Hematopoietic multipotent progenitor cell (in vitro differentiated cells): Measurements from ENCODE around the gene STK10. TPM values are rescaled to one million over a fixed set of nuclear protein-coding genes. Genes with fewer than 3 reads are reported as not detected.

Experiments used
- DNase-seq, 3 donors: peaks; one replicate each; pipeline ENCODE4 v3.0.0-alpha.2; 2011 to 2015; ENCODE audit warnings: low read depth in 2 of 3, low spot score in 2 of 3
- total RNA-seq: library from RNA; depleted of rRNA; stranded (reverse); fragments of >200 nt; gene quantifications from one replicate; pipeline ENCODE4 v1.2.3, GENCODE V29; 2012

STK10 gene
- total RNA-seq, 1 donor = 85.1 TPM

DNA sequence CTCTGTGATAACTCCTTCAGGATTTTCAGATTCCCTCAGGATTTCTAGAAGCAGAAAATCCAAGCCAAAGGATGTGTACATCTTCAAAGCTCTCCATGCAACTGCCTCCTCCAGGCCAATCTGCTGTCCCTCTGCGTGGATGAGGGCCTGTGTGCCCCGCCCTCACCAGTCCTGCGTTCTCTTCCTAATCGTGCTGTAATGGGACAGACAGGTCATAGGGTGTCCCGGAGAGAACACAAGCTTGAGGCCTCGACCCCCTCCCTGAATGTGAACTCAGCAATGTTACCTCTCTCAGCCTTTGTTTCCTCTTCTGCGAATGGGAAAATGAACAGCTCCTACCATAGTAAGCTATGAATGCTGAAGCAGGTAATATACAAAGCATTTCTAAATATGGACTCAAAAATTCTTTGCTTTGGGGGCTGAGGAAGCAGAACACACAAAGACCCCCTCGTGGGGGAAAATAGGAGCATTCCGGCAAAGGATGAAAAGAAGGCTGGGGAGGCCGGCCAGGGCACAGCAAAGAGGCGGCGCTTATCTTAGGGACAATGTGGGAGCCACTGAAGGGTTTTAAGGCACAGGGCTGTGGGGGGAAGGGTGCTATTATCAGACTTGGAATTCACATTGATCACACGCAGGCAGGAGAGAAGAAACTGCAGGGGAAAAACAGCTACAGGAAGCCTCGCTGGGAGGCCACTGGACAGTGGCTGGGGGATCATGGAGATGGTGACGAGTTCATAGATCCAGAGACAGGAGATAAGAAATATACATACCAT is 124.4 kb downstream of the STK10 start:
- DNase-seq = no peak

DNA sequence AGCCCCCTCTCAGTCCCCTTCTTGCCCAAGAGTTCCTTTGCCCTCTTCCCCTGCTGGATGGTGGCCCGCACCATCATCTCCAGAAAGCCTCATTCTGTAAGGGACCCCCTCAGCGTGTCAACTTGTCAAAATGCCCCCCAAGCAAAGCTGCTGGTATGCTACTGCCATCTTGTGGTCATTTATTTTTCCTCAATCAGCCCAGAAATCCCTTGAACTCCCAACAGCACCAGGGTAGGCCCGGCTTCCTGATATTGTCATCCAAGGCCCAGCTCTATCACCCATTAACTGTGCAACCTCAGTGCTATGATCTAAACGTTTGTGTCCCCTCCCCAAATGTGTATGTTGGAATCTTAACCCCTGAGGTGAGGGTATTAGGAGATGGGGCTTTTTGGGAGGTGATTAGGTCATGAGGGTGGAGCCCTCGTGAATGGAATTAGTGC is 128.3 kb downstream of the STK10 start:
- peak in 1 of 3 donors; percentile 37 for DNase-seq

DNA sequence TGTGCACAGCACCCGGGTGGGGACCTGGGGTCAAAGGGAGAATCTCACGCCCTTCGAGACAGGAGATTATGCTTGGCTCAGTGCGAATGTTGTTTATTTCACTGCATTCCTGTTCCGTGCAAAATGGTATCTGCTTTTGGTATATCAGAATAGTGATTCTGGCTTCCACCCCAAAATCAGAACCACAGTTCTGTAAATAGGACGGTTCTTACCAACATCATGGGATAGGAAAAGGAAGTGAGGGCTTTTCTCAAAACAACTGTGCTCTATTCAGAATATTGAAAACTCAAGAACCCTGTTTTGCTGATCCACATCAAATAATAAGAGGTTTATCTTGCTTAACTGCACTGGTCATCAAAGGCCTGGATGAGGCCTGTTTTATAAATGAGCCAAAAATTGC is 129.9 kb downstream of the STK10 start:
- DNase-seq = no peak

DNA sequence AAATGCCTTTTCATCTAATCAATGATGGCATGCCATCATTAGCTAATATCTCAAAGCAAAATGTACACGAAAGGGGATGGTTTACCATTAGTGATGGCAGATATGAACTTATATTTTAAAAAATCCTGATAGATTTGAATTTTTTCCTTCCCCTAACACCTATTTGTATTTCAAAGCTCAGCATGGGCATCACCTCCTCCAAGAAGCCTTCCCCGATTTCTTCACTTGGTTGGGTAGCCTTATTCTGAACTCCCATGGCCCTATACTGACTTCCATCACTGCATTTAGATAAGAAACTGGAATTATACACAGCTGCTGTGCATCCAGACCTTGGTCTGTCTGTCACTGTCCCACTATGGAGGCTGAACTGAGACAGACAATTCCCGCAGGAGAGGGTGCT is 132.0 kb downstream of the STK10 start:
- DNase-seq = no peak

DNA sequence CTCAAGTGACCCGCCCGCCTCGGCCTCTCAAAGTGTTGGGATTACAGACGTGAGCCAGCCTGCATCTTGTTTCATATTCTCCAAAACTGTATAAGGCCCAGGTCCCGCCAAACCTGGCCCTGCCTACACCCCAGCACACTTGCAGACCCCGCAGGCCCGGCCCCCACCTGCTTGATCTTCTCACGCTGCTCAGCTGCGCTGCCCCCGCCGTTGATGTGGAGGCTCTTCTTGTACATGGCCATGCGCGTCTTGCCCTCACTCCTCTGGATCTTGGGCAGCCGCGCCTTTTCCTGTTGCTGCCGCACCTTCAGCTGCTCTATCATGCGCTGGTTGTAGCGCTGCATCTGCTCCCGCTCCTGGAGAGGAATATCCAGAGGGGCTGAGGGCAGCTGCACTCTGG is 132.6 kb downstream of the STK10 start:
- no peak for DNase-seq

DNA sequence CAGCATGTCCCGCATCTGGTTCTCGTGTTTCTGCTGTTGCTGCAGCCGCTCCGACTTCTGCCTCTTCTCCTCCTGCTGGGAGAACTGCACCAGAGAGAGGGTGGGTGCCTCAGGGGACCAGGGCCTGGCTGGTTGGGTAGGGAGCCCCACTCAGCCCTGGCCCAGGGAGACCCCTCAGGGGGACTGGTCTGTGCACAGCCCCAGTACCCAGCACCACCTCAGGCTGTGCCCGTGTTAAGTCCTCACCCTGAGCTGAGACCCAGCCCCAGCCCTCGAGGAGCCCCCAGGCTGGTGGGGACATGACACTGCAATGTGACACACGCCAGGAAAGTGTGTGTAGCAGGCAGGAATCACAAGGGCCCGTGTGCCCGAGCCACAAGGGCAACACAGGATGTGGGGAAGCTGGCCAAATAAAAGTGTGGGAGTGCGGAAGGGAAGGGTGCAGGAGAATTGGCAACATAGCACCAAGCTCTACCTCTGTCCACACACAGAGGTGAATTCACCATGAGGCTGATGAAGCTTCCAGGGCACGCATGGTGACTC is 133.3 kb downstream of the STK10 start:
- DNase-seq = no peak

DNA sequence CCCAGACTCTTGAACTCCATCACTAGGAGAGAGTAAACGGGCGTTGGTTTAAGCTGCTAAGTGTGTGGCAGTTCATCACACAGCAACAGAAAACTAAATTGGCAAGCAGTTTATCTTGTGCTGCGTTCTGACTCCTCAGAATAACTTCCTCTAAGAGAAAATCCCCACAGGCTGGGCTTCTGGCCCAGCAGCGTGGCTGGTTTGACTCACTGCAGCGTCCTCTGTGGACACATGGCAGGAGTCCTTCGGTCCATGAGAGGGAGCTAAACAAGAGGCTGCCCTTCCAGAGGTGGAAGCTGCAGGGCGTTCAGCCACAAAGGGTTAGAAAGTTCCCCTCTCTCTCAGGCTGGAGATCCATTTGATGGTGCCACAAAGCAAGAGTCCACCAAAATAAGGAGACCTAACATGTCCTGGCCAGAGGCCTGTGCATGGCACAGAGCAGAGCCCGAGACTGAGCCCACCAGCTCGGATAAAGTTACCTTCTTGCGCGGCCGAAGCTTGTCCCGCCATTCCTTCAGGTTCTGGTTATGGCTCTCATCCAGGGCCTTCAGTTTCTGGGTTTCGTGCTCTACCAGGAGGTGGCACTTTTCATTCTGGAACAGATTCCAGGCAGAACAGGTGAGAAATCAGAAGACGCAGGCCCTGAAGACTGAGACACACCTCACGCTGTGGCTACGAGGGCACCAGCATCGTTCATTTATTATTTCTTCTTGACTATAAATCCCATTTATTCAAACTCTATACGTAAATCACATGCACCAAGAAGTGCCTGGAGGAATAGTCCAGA is 135.4 kb downstream of the STK10 start:
- DNase-seq = no peak

DNA sequence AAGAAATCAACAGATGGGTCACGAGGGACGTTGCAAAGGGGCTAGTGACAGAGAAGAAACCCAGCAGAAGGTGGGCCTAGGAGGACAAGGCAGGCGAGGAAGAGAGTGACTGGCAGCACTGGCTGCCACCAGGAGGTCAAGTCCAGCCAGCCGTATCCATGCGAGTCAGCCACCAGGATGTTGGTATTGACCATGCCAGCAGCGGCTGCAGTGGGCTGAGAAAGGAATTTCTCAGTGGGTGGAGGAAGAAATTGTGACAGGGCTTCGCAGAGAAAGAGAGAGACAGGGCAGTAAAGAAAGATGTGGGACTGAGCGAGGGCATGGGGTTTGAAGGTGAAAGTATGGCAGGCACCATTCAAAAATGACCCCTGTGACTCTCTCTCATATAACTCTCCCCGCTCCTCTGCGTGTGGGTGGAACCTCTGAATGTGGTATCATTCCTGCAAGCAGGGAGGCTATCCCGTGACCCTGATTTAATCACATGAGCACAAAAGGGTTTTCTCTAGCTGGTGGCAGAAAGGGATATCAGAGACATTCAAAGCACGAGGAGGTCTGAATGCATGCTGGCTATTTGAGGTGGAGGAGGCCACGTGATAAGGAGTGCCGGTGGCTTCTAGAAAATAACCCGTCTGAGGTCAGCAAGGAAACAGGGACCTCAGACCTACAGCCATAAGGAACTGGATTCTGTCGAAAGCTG is 136.2 kb downstream of the STK10 start:
- no peak for DNase-seq

DNA sequence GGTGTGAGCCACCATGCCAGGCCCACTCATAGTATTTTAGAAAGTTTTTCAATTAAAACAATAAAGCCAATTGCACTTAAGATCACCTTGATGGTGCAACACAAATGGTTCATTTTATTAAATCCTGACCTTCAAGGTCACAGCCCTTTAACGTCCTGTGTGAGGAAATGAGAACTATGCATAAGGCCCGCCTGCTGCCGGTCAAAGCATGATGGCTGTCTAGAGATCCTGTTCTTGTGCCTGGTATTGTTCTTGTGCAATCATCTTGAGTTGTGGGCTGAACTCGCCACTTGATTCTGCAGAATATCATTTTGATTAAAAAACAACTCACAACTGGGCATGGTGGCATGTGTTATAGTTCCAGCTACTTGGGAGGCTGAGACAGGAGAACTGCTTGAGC is 137.9 kb downstream of the STK10 start:
- no peak for DNase-seq

DNA sequence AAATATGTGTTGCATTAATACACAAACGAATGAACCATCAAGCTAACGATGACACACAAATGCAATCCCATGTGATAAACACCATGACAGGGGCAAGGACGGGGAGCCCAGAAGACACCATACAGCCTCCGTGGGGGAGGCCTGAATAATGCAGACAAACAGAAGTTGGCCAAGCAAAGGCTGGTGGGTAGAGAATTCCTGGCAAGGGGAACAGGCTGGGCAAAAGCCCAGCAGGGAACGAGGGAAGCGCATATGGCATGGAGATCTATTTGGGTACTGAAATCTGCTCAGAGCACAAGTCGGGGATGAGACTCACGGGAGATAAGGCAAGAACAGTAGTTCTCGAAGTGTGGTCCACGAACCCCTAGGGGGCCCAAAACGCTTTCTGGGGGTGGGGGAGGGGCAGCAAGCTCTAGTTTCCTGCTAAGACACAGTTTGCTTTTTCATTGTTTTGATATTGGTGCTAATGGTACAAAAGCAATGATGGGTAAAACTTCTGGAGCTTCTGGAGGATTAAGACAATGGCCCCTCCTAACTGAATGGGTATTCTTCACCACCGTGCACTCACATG is 138.7 kb downstream of the STK10 start:
- peak in 2 of 3 donors; percentile 9 to 16 for DNase-seq

DNA sequence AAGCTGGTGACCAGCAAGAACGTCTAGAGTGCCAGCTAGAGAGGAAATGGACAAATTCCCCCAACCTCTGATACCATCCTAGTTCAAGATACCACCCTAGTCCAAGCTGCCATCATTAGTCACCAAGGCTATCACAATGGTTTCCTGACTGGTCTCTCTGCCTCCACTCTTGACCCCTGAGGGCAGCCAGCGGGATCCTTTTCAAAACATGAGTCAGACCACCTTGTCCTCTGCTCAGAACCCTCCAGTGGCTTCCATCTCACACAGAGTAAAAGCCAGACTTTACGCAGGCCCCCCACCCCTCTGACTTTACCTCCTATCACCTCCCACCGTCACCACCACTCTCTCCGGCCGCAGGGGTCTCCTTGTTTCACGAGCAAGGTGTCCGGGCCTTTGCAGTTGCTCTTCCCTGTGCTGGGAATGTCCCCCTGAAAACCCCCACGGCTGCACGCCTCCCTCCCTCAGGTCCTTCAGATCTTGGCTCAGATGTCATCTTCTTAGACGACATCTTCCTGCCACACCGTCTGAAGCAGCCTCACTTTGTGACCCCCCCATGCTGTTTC is 139.4 kb downstream of the STK10 start:
- DNase-seq = no peak

DNA sequence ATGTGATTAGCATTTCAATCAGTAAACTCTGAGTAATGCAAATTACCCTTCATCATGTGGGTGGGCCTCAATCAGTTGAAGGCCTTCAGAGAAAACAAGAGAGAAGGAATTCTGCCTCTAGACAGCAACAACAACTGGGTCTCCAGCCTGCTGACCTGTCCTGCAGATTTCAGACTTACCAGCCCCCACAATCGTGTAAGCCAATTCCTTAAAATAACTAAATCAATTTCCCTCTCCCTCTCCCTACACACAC is 139.9 kb downstream of the STK10 start:
- DNase-seq = no peak

DNA sequence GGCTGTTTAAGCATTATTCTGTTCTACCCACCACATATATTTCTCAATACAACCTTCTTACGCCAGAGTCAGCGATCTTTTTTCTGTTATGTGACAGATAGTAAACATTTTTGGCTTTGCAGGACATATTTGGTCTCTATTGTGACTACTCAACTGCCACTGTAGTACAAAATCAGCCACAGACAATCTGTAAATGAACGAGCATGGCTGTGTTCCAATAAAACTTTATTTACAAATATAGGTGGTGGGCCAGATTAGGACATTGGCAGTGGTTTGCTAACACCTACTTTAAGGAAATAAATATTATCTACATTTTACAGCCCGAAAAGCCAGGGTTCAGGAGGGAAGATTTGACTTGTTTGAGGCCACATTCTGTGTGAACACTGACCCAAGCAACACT is 141.4 kb downstream of the STK10 start:
- no peak for DNase-seq

DNA sequence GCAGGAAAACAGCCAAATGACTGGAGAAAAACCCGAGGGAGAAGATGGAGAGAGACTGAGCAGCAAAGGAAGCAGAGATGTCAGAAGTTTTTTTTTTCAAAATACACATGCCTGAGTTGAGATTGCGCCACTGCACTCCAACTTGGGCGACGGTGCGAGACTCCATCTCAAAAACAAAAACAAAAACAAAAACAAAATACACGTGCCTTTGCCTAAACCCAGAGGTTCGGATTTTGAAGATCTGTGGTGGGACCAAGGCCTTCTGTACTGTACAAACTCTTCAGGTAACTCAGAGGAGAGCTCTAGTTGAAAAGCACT is 142.8 kb downstream of the STK10 start:
- DNase-seq = no peak

DNA sequence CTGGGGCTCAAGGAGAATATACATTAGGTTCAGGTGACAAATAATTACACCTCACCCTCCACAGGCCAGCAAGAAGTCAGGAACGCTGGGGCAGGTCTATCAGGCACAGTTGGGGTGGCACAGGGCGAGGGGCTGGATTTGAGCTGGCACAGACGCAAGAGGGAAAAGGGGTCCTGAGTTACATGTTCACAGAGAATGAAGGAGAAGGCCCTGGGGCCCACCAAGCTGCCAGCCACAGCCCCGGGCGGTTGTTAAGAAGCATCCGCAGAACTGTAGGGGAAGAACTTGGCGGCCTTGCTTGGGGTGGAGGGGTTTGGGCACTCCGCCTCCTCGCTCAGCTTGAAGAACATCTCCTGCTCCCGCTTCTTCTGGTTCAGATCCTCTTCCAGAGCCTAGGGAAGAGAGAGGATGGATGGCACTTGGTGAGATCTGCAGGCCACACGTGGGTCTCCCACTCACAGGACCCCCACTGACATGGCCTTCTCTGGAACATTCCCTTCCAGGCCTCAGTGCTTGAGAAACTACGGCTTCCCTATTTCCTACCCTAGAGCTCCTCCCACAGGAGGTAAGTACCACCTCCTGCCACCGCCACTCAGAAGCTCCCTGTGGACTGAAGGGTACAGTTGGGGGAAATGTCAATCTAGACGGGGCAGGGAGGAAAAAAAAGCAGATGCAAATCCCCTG is 143.3 kb downstream of the STK10 start:
- peak in 1 of 3 donors; percentile 10 for DNase-seq

DNA sequence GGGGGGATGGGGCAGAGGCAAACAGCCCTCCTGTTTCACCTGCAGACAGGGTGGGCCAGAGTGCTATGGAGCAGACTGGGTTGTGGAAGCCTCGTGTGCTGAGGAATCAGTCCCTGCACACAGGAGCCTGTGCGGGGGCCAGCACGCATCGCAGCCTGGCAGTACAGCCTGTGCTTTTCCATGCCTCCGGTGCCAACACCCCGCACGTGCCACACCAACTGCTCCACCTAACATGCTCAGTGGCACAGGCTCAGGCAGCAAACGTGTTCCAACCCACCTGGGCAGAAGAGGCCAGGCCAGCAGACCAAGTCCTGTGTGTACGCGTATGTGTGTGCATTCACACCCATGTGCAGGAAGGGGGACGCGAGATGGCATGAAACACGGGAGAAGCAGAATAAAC is 144.2 kb downstream of the STK10 start:
- no peak for DNase-seq

DNA sequence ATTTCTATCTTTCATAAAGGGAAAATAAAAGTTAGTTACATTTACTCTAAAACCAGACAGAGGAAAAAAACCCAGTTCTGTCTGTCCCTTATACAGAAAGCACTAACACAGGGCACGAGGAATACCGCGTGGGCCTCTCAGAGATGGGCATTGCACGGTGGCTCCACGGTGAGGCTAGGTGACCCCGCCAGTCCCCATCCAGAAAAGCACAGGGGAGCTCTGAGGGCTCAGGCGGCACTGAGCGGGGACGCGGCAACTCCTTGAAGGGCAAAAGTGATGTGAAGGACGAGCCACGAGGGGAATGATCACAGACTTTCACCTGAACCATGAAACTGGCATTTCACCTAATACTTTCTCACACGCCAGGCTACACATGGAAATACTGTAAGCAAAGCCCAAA is 145.8 kb downstream of the STK10 start:
- no peak for DNase-seq

DNA sequence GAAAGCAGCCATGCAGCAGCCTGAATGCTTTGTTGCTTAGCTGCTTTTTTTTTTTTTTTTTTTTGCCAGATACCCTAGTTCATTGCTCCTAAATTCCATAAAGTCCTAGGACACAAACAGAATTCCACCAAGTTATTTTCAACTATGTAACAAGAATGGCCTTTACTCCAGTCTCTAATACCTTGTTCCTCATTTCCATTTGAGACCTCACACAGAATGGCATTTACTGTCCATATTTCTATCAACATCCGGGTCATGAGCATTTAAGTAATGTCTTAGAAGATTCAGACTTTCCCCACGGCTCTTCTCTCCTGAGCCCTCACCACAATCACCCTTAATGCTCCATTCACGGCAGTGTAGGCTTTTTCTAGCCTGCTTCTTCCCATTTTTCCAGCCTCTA is 149.9 kb downstream of the STK10 start:
- DNase-seq = no peak

DNA sequence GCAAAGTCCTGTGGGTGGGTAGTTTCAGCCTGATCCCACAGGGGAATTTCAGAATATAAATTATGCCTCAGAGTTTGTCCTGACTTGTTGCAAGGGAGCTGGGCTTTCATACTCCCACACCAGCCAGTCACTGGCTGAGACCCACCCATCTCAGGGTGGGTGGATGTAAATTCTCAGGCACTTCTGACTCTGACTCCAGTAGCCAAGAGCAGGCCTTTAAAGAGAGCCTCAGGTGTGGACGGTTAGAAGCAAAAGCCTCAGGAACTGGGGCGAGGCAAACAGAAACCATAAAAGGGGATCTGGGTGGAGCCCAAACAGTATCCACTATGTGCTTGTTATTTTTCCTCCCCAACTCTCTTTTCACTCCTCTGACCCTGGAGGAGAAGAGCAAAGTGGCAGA is 153.0 kb downstream of the STK10 start:
- DNase-seq = peak in 1 of 3 donors; percentile 16

DNA sequence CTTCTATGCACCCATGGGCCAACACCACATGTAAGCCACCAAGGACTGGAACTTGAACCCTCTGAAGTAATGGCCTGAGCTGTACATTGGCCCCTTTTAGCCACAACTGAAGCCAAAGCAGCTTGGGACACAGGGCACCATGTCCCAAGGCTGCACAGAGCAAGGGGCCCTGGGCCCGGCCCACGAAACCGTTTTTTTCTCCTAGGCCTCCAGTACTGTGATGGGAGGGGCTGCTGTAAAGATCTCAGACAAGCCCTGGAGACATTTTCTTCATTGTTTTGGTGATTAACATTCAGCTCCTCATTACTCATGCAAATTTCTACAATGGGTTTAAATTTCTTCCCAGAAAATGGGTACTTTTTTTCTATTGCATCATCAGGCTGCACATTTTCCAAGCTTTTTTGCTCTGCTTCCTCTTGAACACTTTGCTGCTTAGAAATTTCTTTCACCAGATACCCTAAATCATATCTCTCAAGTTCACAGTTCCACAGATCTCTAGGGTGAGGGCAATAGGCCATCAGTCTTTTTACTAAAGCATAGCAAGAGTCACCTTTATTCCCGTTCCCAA is 156.0 kb downstream of the STK10 start:
- DNase-seq = no peak
